ENCODE data around the gene C1QC.

C1QC gene

DNA sequence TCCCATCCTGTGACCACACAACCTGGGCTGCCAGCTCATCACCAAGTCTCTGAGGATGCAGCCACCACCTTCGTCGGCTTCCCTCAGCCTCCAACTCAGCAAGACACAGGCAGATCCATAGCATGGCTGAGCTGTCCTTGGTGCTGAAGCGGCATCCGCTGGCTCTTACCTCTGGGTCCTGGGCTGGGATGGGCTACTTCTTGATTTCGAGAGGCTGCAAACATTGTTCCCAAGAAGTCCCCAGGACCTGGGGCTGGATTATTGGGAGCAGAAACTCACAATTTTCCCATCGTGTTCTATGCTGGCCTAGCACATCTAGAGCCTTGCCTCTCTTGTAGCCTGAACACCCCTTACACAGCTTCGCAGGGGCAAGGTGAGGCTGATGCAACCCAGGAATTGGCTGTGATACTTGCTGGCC, 31.9 kb upstream of the C1QC start:
- H3K4me1 ChIP-seq (ENCODE audit: insufficient read depth, low read length): 0 out of 2 replicates have a peak, but pooled peaks cover 3% of the 10 kb centered on the region
- no peaks in the 10 kb centered on the region for H3K36me3 ChIP-seq (ENCODE audit: insufficient read depth, low read length)
- no peak overlapping the region for H3K9ac ChIP-seq (ENCODE audit: low read depth, low read length)
- no peaks in the 10 kb centered on the region for H3K9me3 ChIP-seq (ENCODE audit: control insufficient read depth, insufficient read depth, low read length)

DNA sequence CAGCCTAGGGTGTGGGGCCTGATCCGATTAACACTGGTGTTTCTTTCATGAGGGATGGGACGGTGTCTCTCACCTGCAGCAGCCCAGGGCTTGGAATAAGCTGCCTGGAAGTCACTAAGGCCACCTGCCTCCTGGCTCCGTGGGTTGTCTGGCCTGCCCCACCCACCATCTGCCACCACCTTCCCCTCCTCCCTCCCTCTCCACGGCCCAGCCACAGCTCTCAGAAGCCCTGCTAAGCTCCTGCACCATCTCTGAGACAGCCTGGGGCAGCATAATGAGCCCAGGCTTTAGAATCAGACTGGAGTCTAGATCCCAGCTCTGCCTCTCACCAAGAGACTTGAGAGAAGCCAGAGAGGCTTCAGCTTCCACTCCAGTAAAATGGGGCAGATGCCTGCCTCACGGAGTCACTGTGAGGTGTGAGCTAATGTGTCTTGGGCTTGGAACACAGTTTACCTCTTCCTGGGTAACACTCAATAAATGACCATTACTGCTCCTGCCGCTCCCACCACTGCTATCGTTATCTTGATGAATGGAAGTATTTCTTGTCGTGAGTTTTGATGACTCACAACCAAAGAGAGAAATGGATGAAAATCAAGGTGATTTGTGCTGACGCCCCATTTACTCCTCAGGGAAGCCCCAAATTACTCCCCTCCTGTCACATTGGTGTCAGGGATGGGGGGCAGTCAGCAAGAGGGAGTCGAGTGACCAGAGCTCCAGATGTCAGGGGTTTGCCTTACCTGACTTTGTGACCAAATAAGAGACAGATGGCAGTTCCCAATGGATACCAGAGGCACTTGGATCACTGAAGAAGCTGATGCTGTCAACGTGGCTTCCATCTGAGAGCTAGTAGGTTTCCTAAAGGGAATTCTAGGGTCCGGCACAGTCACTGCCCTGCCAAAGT, 30.5 kb upstream of the C1QC start:
- H3K9ac ChIP-seq (ENCODE audit: low read depth, low read length): no peak overlapping the region
- H3K9me3 ChIP-seq (ENCODE audit: control insufficient read depth, insufficient read depth, low read length): no peaks in the 10 kb centered on the region
- H3K36me3 ChIP-seq (ENCODE audit: insufficient read depth, low read length): no peaks in the 10 kb centered on the region
- 0 out of 2 replicates have a peak, but pooled peaks cover 3% of the 10 kb centered on the region for H3K4me1 ChIP-seq (ENCODE audit: insufficient read depth, low read length)

DNA sequence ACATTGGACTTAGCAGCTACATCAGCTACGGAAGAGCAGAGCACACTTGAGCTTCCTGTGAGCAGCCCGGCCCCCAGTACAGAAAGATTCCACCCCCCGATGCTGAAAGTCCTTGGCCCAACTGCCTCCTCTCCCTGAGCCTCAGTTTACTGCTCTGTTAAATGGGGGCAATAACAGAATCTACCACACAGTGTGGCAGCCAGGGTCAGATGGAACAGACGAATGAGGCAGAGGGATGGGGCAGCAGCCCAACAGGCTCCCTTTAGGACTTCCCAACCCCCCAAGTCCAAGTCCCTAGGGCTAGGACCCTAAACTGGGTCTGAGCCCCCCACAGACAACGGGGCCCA, 29.9 kb upstream of the C1QC start:
- Histone ChIP-seq H3K4me1 (ENCODE audit: insufficient read depth, low read length) (0 out of 2 replicates have a peak, but pooled peaks cover 3% of the 10 kb centered on the region), H3K9ac (ENCODE audit: low read depth, low read length) (no peak overlapping the region), H3K9me3 (ENCODE audit: control insufficient read depth, insufficient read depth, low read length) (no peaks in the 10 kb centered on the region), H3K36me3 (ENCODE audit: insufficient read depth, low read length) (no peaks in the 10 kb centered on the region)

DNA sequence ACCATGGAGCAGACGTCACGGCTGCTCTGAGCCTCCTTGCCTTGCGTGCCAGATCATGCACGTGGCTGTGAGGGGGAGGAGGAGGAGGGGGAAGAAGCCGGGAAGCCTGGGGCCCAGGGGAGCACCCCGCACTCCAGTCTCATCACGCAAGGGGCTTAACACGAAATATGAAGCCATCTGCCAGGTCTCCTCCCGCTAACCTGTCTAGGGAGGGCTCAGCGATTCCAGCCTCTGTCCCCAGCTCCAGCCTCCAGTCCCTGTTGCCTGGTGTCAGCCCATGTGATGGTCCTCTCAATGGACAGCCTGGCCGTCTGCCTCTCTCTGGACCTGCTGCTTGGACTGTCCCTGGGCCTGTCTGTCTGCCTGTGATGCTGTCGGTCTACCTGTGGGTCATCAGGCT, 29.5 kb upstream of the C1QC start:
- no peak overlapping the region for H3K9ac ChIP-seq (ENCODE audit: low read depth, low read length)
- H3K9me3 ChIP-seq (ENCODE audit: control insufficient read depth, insufficient read depth, low read length): no peaks in the 10 kb centered on the region
- 0 out of 2 replicates have a peak, but pooled peaks cover 3% of the 10 kb centered on the region for H3K4me1 ChIP-seq (ENCODE audit: insufficient read depth, low read length)
- H3K36me3 ChIP-seq (ENCODE audit: insufficient read depth, low read length): no peaks in the 10 kb centered on the region

DNA sequence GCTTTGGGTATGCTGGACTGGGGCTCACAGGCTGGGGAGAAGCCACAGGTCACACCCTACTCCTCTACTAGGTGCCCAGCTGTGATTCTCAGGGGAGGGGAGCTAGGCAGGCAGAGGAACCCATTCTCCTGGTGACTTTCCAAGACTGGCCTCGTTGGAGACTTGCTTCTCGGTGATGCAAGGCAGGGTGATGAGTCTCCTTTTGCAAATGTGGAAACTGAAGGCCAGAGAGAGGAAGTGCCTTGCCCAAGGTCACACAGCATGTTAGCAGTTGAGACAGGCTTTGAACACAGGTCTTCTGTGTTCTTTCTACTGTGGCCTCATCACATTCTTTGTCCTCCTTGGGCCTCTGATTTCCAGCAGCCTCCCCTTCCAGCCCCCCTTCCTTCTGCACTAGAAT, 27.5 kb upstream of the C1QC start:
- H3K36me3 ChIP-seq (ENCODE audit: insufficient read depth, low read length): no peaks in the 10 kb centered on the region
- no peaks in the 10 kb centered on the region for H3K9me3 ChIP-seq (ENCODE audit: control insufficient read depth, insufficient read depth, low read length)
- 0 out of 2 replicates have a peak, but pooled peaks cover 3% of the 10 kb centered on the region for H3K4me1 ChIP-seq (ENCODE audit: insufficient read depth, low read length)
- H3K9ac ChIP-seq (ENCODE audit: low read depth, low read length): no peak overlapping the region

DNA sequence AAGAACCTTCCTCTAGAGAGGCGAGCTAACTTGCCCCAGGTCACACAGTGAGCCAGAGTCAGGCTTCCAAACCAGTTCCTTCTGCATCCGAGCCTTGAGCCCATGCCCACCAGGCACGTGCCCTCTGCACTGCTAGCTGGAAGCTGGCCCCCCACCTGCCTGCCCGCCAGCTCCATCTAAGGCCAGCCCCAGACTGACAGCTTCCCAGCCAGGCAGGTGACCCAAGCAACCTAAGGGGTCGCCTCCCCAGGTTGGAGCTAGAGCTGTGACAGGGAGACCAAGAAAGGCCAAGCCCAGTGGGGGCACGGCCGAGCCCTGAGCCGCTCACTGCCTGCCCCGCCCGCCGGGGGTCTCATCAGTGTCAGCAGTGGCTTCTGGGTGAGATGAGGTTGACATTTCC, 26.9 kb upstream of the C1QC start:
- Histone ChIP-seq H3K9ac (ENCODE audit: low read depth, low read length) (no peak overlapping the region), H3K9me3 (ENCODE audit: control insufficient read depth, insufficient read depth, low read length) (no peaks in the 10 kb centered on the region), H3K36me3 (ENCODE audit: insufficient read depth, low read length) (no peaks in the 10 kb centered on the region), H3K4me1 (ENCODE audit: insufficient read depth, low read length) (0 out of 2 replicates have a peak, but pooled peaks cover 3% of the 10 kb centered on the region)

DNA sequence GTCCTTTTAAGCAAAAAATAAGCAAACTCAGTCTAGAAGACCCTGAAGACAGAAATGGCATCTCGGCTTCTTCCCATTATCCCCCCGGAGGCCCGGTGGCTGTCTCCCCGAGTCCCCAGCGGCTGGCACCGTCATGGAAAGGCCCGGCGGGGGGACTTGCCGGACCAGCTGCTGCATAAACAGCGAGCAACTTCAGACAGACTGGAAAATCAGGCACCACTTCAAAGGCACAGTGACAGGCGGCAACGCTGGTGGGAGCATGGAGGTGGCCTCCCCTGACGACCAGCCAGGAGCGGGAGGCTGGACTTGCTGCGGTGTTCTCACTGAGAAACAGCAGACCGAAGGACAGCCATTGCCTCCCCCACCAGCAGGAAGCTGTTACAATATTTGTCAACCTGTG, 25.4 kb upstream of the C1QC start:
- Histone ChIP-seq H3K9me3 (ENCODE audit: control insufficient read depth, insufficient read depth, low read length) (no peaks in the 10 kb centered on the region), H3K9ac (ENCODE audit: low read depth, low read length) (no peak overlapping the region), H3K4me1 (ENCODE audit: insufficient read depth, low read length) (no peaks in the 10 kb centered on the region), H3K36me3 (ENCODE audit: insufficient read depth, low read length) (no peaks in the 10 kb centered on the region)

DNA sequence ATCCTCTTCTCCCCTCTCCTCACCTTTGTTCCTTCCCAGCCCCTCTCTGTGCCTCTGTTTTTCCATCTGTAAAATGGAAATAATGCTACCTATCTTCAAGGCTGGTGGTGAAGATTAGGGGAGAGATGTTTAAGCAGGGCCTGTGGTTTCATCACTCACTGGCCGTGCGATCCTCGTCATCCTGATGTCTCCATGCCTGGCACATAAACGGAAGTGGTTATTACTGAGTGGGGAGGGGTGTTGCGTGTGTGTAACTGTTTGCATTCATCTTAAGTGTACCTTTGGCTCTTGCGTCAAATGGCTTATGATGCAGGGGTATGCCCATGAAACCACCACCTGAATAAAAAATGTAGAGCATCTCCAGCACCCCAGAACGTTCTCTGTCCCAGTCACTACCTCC, 24.2 kb upstream of the C1QC start:
- no peaks in the 10 kb centered on the region for H3K4me1 ChIP-seq (ENCODE audit: insufficient read depth, low read length)
- H3K9ac ChIP-seq (ENCODE audit: low read depth, low read length): no peak overlapping the region
- H3K36me3 ChIP-seq (ENCODE audit: insufficient read depth, low read length): no peaks in the 10 kb centered on the region
- no peaks in the 10 kb centered on the region for H3K9me3 ChIP-seq (ENCODE audit: control insufficient read depth, insufficient read depth, low read length)

DNA sequence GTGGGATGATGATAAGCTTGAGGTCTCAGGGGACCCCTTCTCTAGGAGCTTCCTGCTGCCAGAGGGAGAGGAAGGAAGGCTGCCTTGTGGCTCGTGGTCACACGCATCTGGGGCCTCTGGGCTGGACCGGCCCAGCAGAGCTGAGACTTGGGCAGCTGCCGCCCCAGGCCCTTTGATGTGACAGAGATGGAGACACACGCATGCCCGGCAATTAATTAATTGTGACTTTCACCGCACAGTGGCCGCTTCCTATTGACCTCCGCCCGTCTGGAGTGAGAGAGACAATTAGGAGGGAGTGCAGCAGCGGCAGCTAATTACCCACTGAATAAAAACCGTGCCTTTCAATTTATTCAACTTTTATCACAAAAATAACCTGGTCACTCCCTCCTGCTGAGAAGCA, 23.6 kb upstream of the C1QC start:
- Histone ChIP-seq H3K36me3 (ENCODE audit: insufficient read depth, low read length) (no peaks in the 10 kb centered on the region), H3K9me3 (ENCODE audit: control insufficient read depth, insufficient read depth, low read length) (no peaks in the 10 kb centered on the region), H3K4me1 (ENCODE audit: insufficient read depth, low read length) (no peaks in the 10 kb centered on the region), H3K9ac (ENCODE audit: low read depth, low read length) (no peak overlapping the region)

DNA sequence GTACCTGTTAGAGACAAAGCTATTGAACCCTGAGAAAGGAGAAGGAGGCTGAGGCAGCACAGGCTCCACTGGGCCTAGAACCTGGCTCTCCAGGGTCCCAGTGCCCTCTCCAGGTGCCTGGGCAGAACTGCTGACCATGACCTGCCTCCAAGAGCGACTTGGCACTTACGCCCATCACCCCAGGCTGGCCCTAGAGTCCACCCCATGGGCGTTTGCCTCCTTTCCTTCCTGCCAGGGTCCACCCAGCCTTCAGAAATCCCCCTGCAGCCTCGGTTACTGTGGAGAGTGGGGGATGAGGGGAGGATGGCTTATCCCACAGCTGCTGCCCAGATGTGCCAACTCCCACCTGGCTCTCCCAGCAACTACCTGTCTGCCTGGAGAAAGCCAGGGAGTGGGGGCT, 21.7 kb upstream of the C1QC start:
- H3K9me3 ChIP-seq (ENCODE audit: control insufficient read depth, insufficient read depth, low read length): no peaks in the 10 kb centered on the region
- H3K4me1 ChIP-seq (ENCODE audit: insufficient read depth, low read length): no peaks in the 10 kb centered on the region
- H3K36me3 ChIP-seq (ENCODE audit: insufficient read depth, low read length): no peaks in the 10 kb centered on the region
- H3K9ac ChIP-seq (ENCODE audit: low read depth, low read length): no peak overlapping the region

DNA sequence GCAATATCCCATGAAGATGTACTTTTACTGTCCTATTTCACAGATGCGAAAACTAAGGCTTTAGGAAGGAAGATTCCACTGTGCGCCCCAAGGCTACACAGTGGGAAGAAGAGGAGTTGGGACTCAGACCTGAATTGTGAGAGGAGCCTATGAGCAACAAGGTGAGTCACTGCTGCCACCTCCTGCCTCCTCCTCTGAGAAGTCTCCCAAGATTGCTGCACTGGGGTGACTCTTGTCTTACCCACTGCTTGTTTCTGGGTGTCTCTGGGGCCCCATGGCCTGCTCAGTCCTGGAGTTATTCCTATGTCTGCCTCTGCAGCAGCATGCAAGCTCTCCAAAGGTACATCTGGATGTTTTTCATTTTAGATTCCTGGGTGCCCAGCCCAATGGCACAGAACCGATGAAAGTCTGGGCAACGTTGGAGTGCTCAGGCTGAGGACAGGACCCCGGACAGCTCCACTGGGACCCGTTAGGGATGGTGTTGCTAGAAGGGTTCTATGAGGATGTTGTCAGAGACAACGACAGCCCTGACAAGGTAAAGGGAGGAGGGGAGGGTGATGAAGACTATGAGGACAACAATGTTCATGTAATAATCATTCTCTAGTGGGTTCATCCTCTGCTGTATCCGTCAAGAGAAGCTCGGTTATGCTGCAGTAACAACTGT, 18.0 kb upstream of the C1QC start:
- Histone ChIP-seq H3K9me3 (ENCODE audit: control insufficient read depth, insufficient read depth, low read length) (no peaks in the 10 kb centered on the region), H3K9ac (ENCODE audit: low read depth, low read length) (no peak overlapping the region), H3K36me3 (ENCODE audit: insufficient read depth, low read length) (no peaks in the 10 kb centered on the region), H3K4me1 (ENCODE audit: insufficient read depth, low read length) (peaks cover 9% of the 10 kb centered on the region)

DNA sequence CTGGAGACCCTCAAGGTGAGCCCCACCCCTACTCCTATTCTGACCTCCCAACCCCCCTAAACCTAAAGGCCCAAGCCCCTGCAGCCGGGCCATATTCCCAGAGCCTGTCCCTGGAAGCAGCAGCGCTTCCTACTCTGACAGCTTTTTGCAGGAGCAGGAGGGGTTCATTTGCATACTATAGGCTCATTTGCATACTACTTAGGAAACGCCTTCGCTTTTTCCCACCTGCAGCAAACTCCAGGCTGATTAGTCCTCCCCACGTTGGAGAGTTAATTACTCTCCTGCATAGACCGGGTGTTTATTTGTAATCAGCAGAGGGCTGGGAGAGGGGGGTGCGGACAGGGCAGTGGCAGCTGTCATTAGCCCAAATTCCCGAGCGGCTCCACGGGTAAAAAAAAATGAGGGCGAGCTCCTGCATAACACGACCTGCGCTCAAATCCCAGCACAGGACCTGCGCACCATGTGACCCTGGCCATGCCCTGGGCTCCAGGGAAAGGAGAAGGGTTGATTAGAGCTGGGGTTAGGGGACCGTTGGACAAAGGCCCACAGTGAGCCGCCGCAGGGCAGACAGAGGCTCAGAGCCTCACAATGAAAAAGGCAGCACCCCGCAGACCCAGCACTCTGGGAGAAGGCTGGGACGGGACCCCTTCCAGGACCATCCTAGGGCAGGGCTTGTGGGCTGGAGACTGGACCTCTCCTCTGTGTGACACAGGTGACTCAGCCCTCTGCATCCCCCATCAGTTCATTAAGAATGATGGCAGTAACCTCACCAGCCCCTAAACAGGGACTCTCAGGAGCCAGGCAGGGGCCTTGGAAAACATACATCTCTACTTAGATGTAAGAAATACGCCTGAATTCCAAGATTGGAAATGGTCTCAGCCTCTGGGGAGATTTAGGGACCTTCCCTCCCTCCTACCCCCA, 16.9 kb upstream of the C1QC start:
- Histone ChIP-seq H3K9me3 (ENCODE audit: control insufficient read depth, insufficient read depth, low read length) (no peaks in the 10 kb centered on the region), H3K9ac (ENCODE audit: low read depth, low read length) (no peak overlapping the region), H3K4me1 (ENCODE audit: insufficient read depth, low read length) (peaks cover 14% of the 10 kb centered on the region)

DNA sequence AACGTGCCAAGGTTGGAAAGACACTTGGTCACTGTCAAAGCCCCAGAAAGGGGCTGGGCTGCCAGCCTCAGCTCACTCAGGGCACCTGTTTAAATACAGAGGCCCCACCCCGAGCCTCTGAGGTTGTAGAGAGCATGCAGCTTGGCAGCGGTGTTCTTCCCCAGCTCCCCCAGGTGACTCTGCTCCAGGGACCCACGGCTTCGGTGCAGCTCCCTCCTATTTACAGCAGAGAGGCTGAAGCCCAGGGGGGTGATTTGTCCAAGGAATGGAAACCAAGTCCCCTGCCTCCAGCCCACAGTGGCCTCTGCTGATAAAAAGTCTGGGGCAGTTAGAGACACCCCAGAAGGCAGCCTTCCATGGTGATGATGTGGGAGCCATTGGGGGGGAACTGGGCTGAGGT, 16.1 kb upstream of the C1QC start:
- Histone ChIP-seq H3K9me3 (ENCODE audit: control insufficient read depth, insufficient read depth, low read length) (no peaks in the 10 kb centered on the region), H3K4me1 (ENCODE audit: insufficient read depth, low read length) (peaks cover 16% of the 10 kb centered on the region), H3K9ac (ENCODE audit: low read depth, low read length) (no peak overlapping the region), H3K36me3 (ENCODE audit: insufficient read depth, low read length) (no peaks in the 10 kb centered on the region)

More for the DNA sequence above, 16.9 kb upstream of the C1QC start:
- no peaks in the 10 kb centered on the region for H3K36me3 ChIP-seq (ENCODE audit: insufficient read depth, low read length)

DNA sequence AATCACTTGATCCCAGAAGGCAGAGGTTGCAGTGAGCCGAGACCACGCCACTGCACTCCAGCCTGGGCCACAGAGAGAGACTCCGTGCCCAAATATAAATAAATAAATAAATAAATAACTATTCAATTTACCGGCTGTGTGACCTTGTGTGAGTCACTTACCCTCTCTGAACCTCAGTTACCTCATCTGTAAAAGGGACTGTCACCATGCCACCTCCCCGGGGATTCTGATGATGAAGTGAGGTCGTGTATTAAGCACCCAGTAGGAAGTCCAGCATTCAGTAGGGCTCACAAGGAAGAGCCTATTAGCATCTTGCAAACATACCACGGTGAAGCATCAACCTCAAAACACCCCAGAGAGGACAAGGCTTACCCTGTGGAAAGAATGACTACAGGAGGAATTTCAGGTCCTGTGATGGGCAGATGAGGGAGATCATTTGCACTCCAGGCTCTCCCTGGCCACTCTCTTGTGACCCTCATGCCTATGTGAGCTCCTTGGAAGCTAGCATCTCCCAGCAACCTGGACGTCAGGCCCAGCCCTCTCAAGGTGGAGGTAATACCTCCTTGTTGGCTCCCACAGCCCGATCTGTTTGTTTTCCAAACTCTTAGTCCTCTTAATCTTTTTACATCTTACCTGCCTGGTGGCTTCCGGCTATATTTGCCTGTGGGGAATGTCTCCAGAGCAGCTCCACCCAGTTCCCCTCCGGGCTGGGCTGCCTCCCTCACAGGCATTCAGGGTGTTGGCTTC, 14.6 kb upstream of the C1QC start:
- Histone ChIP-seq H3K9me3 (ENCODE audit: control insufficient read depth, insufficient read depth, low read length) (no peaks in the 10 kb centered on the region), H3K36me3 (ENCODE audit: insufficient read depth, low read length) (no peaks in the 10 kb centered on the region), H3K4me1 (ENCODE audit: insufficient read depth, low read length) (peaks cover 16% of the 10 kb centered on the region), H3K9ac (ENCODE audit: low read depth, low read length) (no peak overlapping the region)

Measured in ES-I3 (cell line).